ENCODE results near the gene CERS3.
A peak's percentile ranks its signal among the peaks of the same experiment; 100 is the strongest.

The CERS3 gene

DNA sequence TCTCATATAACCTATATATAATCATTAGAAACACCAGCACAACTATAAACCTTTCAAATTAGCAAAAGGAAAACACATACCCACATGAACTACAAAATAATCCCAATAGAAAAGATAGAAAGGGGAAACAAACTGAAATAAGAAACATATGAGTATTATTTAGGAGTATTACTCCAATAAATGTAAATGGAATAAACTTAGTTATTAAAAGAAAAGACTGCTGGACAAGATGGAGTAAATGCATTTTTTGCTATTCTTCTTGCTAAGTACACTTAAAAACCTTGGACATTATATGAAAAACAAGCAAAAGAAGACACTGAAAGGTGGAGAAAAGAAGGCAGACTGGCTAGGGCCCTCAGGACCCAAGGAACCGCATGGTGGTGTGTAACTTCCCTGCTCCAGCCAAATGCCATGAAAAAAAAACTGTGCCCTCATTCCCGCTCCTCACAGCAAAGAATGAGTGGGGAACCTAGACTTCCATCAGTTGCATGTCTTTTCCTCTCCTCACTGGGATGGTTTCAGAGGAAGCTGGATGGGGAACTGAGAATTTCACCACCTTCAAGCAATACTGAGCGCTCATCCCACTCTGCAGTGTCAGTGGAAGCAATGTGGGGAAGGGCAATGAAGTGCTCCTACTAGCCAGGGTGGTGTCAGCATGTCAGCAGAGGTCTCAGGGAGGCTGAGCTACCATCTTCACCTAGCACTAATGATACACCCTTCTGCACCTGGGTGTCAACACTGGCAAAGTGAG lies 143.3 kb downstream of the CERS3 start:
- no peak for TF ChIP-seq CTCF (IDR thresholded peaks at IDR 0.05; ENCODE audit: control insufficient read depth, insufficient read depth, low read depth, low read length, missing control alignments)
- no peak overlapping the region for H3K4me3 ChIP-seq (ENCODE audit: control insufficient read depth, low read depth, low read length)
- DNase-seq (ENCODE audit: low read depth), result no peak

DNA sequence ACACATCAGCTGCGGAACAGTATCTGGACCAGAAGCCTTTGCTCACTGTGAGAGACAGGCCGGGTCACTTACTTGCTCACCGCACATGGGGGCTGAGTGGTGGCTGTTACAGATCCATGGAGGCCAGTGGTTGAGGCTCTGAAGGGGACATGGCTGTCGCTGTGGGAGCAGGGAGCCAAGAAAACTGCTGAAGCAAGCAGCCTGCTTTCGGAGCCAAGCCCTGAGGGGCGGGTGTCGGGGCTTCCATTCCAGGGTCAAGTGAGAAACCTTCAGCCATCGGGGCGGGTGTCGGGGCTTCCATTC lies 144.7 kb downstream of the CERS3 start:
- peak; percentile 0 for TF ChIP-seq CTCF (IDR thresholded peaks at IDR 0.05; ENCODE audit: control insufficient read depth, insufficient read depth, low read depth, low read length, missing control alignments)
- no peak overlapping the region for H3K4me3 ChIP-seq (ENCODE audit: control insufficient read depth, low read depth, low read length)
- no peak for DNase-seq (ENCODE audit: low read depth)

GRCh38 chr15:100383302-100384107 lies 145.2 kb downstream of the CERS3 start:
- TF ChIP-seq CTCF (IDR thresholded peaks at IDR 0.05; ENCODE audit: control insufficient read depth, insufficient read depth, low read depth, low read length, missing control alignments), result peak; percentile 21
- no peak for DNase-seq (ENCODE audit: low read depth)
- no peak overlapping the region for H3K4me3 ChIP-seq (ENCODE audit: control insufficient read depth, low read depth, low read length)

DNA sequence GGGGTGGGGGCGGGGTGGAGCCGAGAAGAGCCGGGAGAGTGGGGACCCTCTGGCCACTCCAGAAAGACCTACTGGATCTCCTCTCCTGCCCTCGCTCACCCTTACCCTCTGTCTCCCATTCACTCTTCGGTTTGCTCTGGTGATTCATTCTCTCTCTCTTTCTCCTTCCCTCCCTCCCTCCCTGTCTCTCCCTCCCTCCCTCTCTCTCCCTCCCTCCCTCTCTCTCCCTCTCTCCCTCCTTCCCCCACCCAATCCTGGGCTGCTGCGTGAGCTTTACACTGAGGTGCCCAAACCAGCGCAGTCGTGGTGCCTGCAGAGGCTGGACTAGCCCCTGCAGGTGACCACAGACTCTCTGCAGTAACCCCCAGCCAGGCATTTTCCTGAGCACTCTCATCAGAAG lies 154.8 kb downstream of the CERS3 start:
- H3K4me3 ChIP-seq (ENCODE audit: control insufficient read depth, low read depth, low read length), result no peak overlapping the region
- DNase-seq (ENCODE audit: low read depth), result no peak
- TF ChIP-seq CTCF (IDR thresholded peaks at IDR 0.05; ENCODE audit: control insufficient read depth, insufficient read depth, low read depth, low read length, missing control alignments), result no peak

- no peak overlapping the region for H3K4me3 ChIP-seq (ENCODE audit: control insufficient read depth, low read depth, low read length)
- DNase-seq (ENCODE audit: low read depth), result no peak
- TF ChIP-seq CTCF (IDR thresholded peaks at IDR 0.05; ENCODE audit: control insufficient read depth, insufficient read depth, low read depth, low read length, missing control alignments), result no peak
Measured at GRCh38 chr15:100373120-100373896, 155.4 kb downstream of the CERS3 start.

DNA sequence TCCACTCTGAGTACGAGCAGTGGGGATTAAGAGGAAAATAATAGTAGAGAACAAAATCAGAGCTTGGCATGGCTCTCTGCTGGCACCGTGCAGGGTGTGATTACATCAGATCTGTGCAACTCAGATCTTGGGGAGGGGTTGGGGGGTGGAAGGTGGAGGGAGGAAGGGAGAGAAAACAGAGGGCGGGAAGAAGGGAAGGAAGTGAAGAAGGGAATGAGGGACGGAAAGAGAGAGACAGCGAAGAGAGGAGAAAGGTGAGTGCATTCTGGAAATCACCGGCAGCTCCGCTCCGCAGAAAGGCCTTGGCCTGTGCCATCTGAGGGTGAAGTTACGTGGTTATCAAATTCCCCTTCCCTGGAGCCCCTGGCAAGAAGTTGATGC lies 156.0 kb downstream of the CERS3 start:
- no peak for TF ChIP-seq CTCF (IDR thresholded peaks at IDR 0.05; ENCODE audit: control insufficient read depth, insufficient read depth, low read depth, low read length, missing control alignments)
- H3K4me3 ChIP-seq (ENCODE audit: control insufficient read depth, low read depth, low read length), result no peak overlapping the region
- DNase-seq (ENCODE audit: low read depth), result no peak
